RWPE2 (cell line): Measurements from ENCODE around the gene CLDN9.

Experiments used
- ATAC-seq: fragments of 200-7000 bp; cut with Tn5 transposase; 3 replicates; pipeline ENCODE4 v1.9.1; 2021; ENCODE audit warnings: low read depth
- DNase-seq: peaks from one replicate; pipeline ENCODE4 v3.0.0-alpha.2; 2020; ENCODE audit warnings: low spot score
- H3K27ac ChIP-seq: fragments of 450-650 bp; 2 replicates; pipeline ENCODE4 v1.5.1; 2017; ENCODE audit warnings: mild to moderate bottlenecking; ENCODE audit not compliant: poor library complexity, severe bottlenecking
- H3K27me3 ChIP-seq: fragments of 250-450 bp; sonication (Bioruptor Pico); 2 replicates; pipeline ENCODE4 v1.5.1; 2021; ENCODE audit warnings: mild to moderate bottlenecking, moderate library complexity; ENCODE audit not compliant: insufficient read depth, poor library complexity, severe bottlenecking
- H3K36me3 ChIP-seq: fragments of 250-450 bp; sonication (Bioruptor Pico); 2 replicates; pipeline ENCODE4 v1.5.1; 2020; ENCODE audit warnings: low read depth, mild to moderate bottlenecking, moderate library complexity
- H3K4me1 ChIP-seq: fragments of 250-450 bp; sonication (Bioruptor Pico); 2 replicates; pipeline ENCODE4 v1.5.1; 2021; ENCODE audit warnings: mild to moderate bottlenecking, moderate library complexity; ENCODE audit not compliant: insufficient read depth, poor library complexity, severe bottlenecking
- H3K4me3 ChIP-seq: fragments of 250-450 bp; sonication (Bioruptor Pico); 2 replicates; pipeline ENCODE4 v1.5.1; 2021; ENCODE audit warnings: mild to moderate bottlenecking, moderate library complexity; ENCODE audit not compliant: severe bottlenecking
- H3K9me3 ChIP-seq: fragments of 250-450 bp; sonication (Bioruptor Pico); 2 replicates; pipeline ENCODE4 v1.5.1; 2021; ENCODE audit warnings: mild to moderate bottlenecking, moderate library complexity; ENCODE audit not compliant: severe bottlenecking
- CTCF ChIP-seq: fragments of 450-650 bp; IDR thresholded peaks from one replicate; pipeline ENCODE4 v1.5.1; 2017; ENCODE audit warnings: mild to moderate bottlenecking, moderate library complexity; ENCODE audit not compliant: poor library complexity, severe bottlenecking

The CLDN9 gene

GRCh38 chr16:3023669-3024478, 11.2 kb downstream of the CLDN9 start, which contains the start of the genes HCFC1R1 and THOC6:
Gene HCFC1R1 (minus strand): TSS chr16:3023942. CDS start chr16:3023941, 1 bp downstream.
Gene THOC6 (plus strand): TSS chr16:3024035. CDS start chr16:3024327, 292 bp downstream.
- TF ChIP-seq CTCF, result no peak

GRCh38 chr16:3025032-3026002, 12.6 kb downstream of the CLDN9 start:
- no peaks in the 10 kb centered on the region for H3K9me3 ChIP-seq
- H3K27me3 ChIP-seq, result peaks cover 19% of the 10 kb centered on the region
- peaks cover 43% of the 10 kb centered on the region for H3K36me3 ChIP-seq
- peaks cover 10% of the 10 kb centered on the region for H3K4me1 ChIP-seq
- peak overlapping the region; percentile 100 for H3K27ac ChIP-seq
- ATAC-seq (no peak), DNase-seq (no peak)
- no peak for TF ChIP-seq CTCF
- H3K4me3 ChIP-seq, result no peak overlapping the region

More at GRCh38 chr16:3023669-3024478, 11.2 kb downstream of the CLDN9 start, which contains the start of the genes HCFC1R1 and THOC6:
- H3K4me3 ChIP-seq, result peak within 1 kb of the TSS; percentile 89
- ATAC-seq (peak; percentile 52), DNase-seq (peak; percentile 99)
- H3K27ac ChIP-seq, result peak within 1 kb of the TSS; percentile 100
- peaks cover 10% of the 10 kb centered on the region for H3K4me1 ChIP-seq
- peaks cover 44% of the 10 kb centered on the region for H3K36me3 ChIP-seq
- peaks cover 5% of the 10 kb centered on the region for H3K27me3 ChIP-seq
- H3K9me3 ChIP-seq, result no peaks in the 10 kb centered on the region

GRCh38 chr16:3026003-3026378, 13.3 kb downstream of the CLDN9 start:
- Histone ChIP-seq H3K4me3 (no peak overlapping the region), H3K27ac (no peak overlapping the region), H3K27me3 (peaks cover 19% of the 10 kb centered on the region), H3K9me3 (no peaks in the 10 kb centered on the region), H3K4me1 (peaks cover 10% of the 10 kb centered on the region), H3K36me3 (peaks cover 40% of the 10 kb centered on the region)
- no peak for ATAC-seq
- no peak for DNase-seq
- no peak for TF ChIP-seq CTCF

DNA sequence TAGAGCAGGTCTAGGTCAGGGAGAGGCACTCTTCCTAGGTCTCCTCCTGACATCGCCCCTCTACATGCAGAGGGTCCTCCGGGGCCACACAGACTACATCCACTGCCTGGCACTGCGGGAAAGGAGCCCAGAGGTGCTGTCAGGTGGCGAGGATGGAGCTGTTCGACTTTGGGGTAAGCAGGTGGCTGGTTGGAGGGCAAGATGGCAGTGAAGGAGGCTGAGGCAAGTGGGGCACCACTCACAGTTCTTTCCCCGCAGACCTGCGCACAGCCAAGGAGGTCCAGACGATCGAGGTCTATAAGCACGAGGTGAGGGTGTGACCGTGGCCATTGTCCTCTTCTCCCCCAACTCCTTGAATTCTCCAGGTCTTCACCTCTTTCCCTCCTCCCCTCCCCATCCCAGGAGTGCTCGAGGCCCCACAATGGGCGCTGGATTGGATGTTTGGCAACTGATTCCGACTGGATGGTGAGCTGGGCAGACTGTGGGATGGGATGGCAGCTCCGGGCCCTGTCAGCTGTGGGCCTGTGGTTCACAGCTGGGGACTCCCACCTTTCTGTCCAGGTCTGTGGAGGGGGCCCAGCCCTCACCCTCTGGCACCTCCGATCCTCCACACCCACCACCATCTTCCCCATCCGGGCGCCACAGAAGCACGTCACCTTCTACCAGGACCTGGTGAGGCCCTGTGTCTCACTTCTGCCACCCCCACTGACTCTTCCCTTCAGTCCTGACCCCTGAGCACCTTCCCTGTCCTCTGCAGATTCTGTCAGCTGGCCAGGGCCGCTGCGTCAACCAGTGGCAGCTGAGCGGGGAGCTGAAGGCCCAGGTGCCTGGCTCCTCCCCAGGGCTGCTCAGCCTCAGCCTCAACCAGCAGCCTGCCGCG, 14.1 kb downstream of the CLDN9 start:
- no peak for ATAC-seq
- H3K27me3 ChIP-seq, result peaks cover 20% of the 10 kb centered on the region
- peaks cover 10% of the 10 kb centered on the region for H3K4me1 ChIP-seq

More for the DNA sequence above, 14.1 kb downstream of the CLDN9 start:
- H3K4me3 ChIP-seq, result no peak overlapping the region
- H3K27ac ChIP-seq, result no peak overlapping the region
- H3K9me3 ChIP-seq, result no peaks in the 10 kb centered on the region
- no peak for TF ChIP-seq CTCF
- peak; percentile 56 for DNase-seq
- peaks cover 31% of the 10 kb centered on the region for H3K36me3 ChIP-seq
